ENCODE measurements around the gene HIPK3. TPM values are rescaled to one million over a fixed set of nuclear protein-coding genes. Genes with fewer than 3 reads are reported as not detected.

HIPK3 gene
- total RNA-seq, 2 donors from 2014 or later = 31.6 to 33.2 TPM

DNA sequence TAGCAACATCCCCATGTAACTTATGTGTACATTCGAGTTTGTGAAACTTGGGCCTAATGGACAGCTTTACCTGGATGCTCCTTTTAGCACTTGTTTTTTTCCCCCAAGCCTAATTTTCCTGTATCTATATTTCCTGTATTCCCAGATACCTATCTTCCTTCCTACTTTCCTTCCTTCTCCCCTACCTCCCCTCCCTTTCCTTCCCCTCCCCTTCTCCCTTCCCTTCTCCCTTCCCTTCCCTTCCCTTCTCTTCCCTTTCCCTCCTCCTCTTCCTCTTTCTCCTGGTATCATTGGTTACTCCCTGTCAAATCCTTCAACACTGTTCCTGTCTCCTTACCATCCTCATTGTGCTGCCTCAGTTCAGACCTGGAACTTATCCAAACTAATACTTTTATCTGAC lies 111.8 kb downstream of the HIPK3 start:
- peaks cover 4% of the 10 kb centered on the region for H3K27me3 ChIP-seq (ENCODE audit: control insufficient read depth, insufficient read depth, low read length, poor library complexity, severe bottlenecking)
- peaks cover 17% of the 10 kb centered on the region for H3K4me1 Mint-ChIP-seq
- H3K36me3 Mint-ChIP-seq (ENCODE audit: low read depth) = no peaks in the 10 kb centered on the region
- TF ChIP-seq, protein P1, sequence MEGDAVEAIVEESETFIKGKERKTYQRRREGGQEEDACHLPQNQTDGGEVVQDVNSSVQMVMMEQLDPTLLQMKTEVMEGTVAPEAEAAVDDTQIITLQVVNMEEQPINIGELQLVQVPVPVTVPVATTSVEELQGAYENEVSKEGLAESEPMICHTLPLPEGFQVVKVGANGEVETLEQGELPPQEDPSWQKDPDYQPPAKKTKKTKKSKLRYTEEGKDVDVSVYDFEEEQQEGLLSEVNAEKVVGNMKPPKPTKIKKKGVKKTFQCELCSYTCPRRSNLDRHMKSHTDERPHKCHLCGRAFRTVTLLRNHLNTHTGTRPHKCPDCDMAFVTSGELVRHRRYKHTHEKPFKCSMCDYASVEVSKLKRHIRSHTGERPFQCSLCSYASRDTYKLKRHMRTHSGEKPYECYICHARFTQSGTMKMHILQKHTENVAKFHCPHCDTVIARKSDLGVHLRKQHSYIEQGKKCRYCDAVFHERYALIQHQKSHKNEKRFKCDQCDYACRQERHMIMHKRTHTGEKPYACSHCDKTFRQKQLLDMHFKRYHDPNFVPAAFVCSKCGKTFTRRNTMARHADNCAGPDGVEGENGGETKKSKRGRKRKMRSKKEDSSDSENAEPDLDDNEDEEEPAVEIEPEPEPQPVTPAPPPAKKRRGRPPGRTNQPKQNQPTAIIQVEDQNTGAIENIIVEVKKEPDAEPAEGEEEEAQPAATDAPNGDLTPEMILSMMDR (conservative IDR thresholded peaks at IDR 0.05) = no peak
- H3K4me3 ChIP-seq (ENCODE audit: low read length) = no peak overlapping the region
- no peaks in the 10 kb centered on the region for H3K36me3 ChIP-seq (ENCODE audit: control insufficient read depth, insufficient read depth, low read length)
- peaks cover 15% of the 10 kb centered on the region for H3K27me3 Mint-ChIP-seq (ENCODE audit: insufficient read depth)
- no peaks in the 10 kb centered on the region for H3K9me3 ChIP-seq (ENCODE audit: control insufficient read depth, low read length)
- no peak overlapping the region for H3K9ac ChIP-seq (ENCODE audit: extremely low read depth, low read length, poor library complexity, severe bottlenecking)
- no peaks in the 10 kb centered on the region for H3K9me3 Mint-ChIP-seq
- H3K4me3 Mint-ChIP-seq = no peak overlapping the region
- DNase-seq = no peak
- 95 to 100% methylated on average over 1 of the region's 1 CpG for WGBS, 2 experiments (ENCODE audit: insufficient coverage in 1 of 2, insufficient read length in 1 of 2)
- H3K27ac Mint-ChIP-seq = no peak overlapping the region
- no peak overlapping the region for H3K27ac ChIP-seq (ENCODE audit: low read depth, low read length)
- peaks cover 9% of the 10 kb centered on the region for H3K4me1 ChIP-seq (ENCODE audit: control insufficient read depth, insufficient read depth, low read length)

DNA sequence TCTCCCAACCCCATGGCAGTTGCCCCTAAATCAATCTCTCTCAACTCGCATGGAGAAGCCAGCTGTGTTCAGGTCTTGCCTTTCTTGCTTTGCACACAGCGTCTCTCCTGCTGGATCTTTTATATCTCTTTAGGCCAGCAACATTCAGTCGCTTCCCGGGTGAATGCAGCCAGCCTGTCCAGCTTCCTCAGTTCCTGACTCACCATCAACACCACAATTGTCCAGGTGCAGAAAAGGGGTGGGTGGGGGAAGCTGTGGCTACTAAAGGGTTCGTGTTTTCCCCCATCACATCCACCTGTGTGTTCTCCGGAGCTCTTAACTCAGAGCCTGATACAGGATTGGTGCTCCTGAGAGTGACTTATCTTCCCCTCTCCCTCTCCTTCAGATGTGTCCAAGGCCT lies 116.5 kb downstream of the HIPK3 start:
- no peaks in the 10 kb centered on the region for H3K9me3 ChIP-seq (ENCODE audit: control insufficient read depth, low read length)
- H3K27me3 ChIP-seq (ENCODE audit: control insufficient read depth, insufficient read depth, low read length, poor library complexity, severe bottlenecking) = peaks cover 31% of the 10 kb centered on the region
- no peak overlapping the region for H3K27ac ChIP-seq (ENCODE audit: low read depth, low read length)
- DNase-seq = no peak
- H3K9ac ChIP-seq (ENCODE audit: extremely low read depth, low read length, poor library complexity, severe bottlenecking) = no peak overlapping the region
- no peak overlapping the region for H3K27ac Mint-ChIP-seq
- H3K4me3 ChIP-seq (ENCODE audit: low read length) = no peak overlapping the region
- 78 to 82% methylated on average over 4 to 6 of the region's 6 CpGs for WGBS, 2 experiments (ENCODE audit: insufficient coverage in 1 of 2, insufficient read length in 1 of 2)
- TF ChIP-seq, protein P1 (conservative IDR thresholded peaks at IDR 0.05) = no peak
- no peak overlapping the region for H3K4me3 Mint-ChIP-seq
- no peaks in the 10 kb centered on the region for H3K36me3 Mint-ChIP-seq (ENCODE audit: low read depth)
- H3K9me3 Mint-ChIP-seq = no peaks in the 10 kb centered on the region
- H3K4me1 Mint-ChIP-seq = peaks cover 21% of the 10 kb centered on the region
- H3K36me3 ChIP-seq (ENCODE audit: control insufficient read depth, insufficient read depth, low read length) = no peaks in the 10 kb centered on the region
- H3K27me3 Mint-ChIP-seq (ENCODE audit: insufficient read depth) = peaks cover 49% of the 10 kb centered on the region
- H3K4me1 ChIP-seq (ENCODE audit: control insufficient read depth, insufficient read depth, low read length) = peaks cover 12% of the 10 kb centered on the region

DNA sequence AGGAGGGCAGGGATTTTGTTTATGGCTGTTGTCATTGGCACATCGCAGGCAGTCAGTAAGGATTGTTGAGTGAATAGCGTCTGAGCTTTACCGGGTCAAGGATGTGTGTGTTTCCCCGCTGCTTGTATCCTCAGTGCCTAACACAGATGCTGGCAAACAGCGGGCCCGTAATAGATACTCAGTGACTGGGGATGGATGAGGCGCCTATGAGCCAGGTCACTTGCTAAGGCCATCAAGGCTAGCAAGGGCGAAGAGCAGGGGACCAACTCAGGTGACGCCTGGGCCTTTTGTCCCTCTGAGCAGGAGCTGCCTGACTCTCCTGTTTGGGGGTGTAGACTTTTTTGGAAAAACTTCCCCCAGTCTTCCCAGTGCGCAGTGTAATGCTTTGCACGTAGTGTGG lies 118.1 kb downstream of the HIPK3 start:
- 87 to 95% methylated on average over 5 to 11 of the region's 11 CpGs for WGBS, 2 experiments (ENCODE audit: insufficient coverage in 1 of 2, insufficient read length in 1 of 2)
- peak; percentile 55 for DNase-seq
- H3K27me3 ChIP-seq (ENCODE audit: control insufficient read depth, insufficient read depth, low read length, poor library complexity, severe bottlenecking) = peaks cover 41% of the 10 kb centered on the region
- TF ChIP-seq, protein P1 (conservative IDR thresholded peaks at IDR 0.05) = no peak
- no peaks in the 10 kb centered on the region for H3K36me3 Mint-ChIP-seq (ENCODE audit: low read depth)
- no peaks in the 10 kb centered on the region for H3K9me3 ChIP-seq (ENCODE audit: control insufficient read depth, low read length)
- H3K4me1 Mint-ChIP-seq = peaks cover 18% of the 10 kb centered on the region
- no peaks in the 10 kb centered on the region for H3K36me3 ChIP-seq (ENCODE audit: control insufficient read depth, insufficient read depth, low read length)
- H3K27ac ChIP-seq (ENCODE audit: low read depth, low read length) = no peak overlapping the region
- peak overlapping the region; percentile 73 for H3K4me3 ChIP-seq (ENCODE audit: low read length)
- peaks cover 62% of the 10 kb centered on the region for H3K27me3 Mint-ChIP-seq (ENCODE audit: insufficient read depth)
- H3K4me3 Mint-ChIP-seq = peak overlapping the region; percentile 55
- no peak overlapping the region for H3K27ac Mint-ChIP-seq
- H3K9ac ChIP-seq (ENCODE audit: extremely low read depth, low read length, poor library complexity, severe bottlenecking) = no peak overlapping the region
- H3K9me3 Mint-ChIP-seq = no peaks in the 10 kb centered on the region
- peaks cover 12% of the 10 kb centered on the region for H3K4me1 ChIP-seq (ENCODE audit: control insufficient read depth, insufficient read depth, low read length)
